T-cell (primary cell): Measurements from ENCODE around the gene TMEM248. TPM values are rescaled to one million over a fixed set of nuclear protein-coding genes. Genes with fewer than 3 reads are reported as not detected.

Experiments used
- ATAC-seq, 4 experiments: fragments of 200-7000 bp in 3 of 4; fragments of 150-1000 bp in 1 of 4; cut with Tn5 transposase; replicated peaks in 1 of 4; 1 replicate in 3 of 4; 2 replicates in 1 of 4; pipeline ENCODE4 v1.10.0; 2021; ENCODE audit warnings: moderate library complexity in 3 of 4, mild to moderate bottlenecking in 2 of 4, moderate number of reproducible peaks in 1 of 4
- CTCF ChIA-PET, 2 donors: fragments of 300-600 bp; sonication (Branson Sonifier 250); formaldehyde crosslinking; loops; one replicate each; lab custom pipeline; 2022; ENCODE audit warnings: antibody characterized with exemption in 2 of 2; lab: Charles Lee
- POLR2A ChIA-PET, 2 donors: fragments of 300-600 bp; sonication (Branson Sonifier 250); formaldehyde crosslinking; loops; one replicate each; lab custom pipeline; 2022; ENCODE audit warnings: antibody characterized with exemption in 2 of 2; lab: Charles Lee
- DNase-seq, 35 experiments: peaks; one replicate each; pipeline versions ENCODE4 v3.0.0 to v3.0.0-alpha.2; 2013 to 2023
- H3K27ac ChIP-seq: one replicate; pipeline ENCODE4 v1.5.1; 2013; ENCODE audit warnings: low read length
- H3K27me3 ChIP-seq, 2 experiments: replicated peaks in 1 of 2; 1 replicate in 1 of 2; 2 replicates in 1 of 2; pipeline versions ENCODE4 v1.6.1 to v1.7.0; 2013; ENCODE audit warnings: low read length in 1 of 2, mixed read lengths in 1 of 2; ENCODE audit not compliant: control insufficient read depth in 2 of 2, insufficient read depth in 2 of 2; ENCODE audit errors: extremely low read depth in 1 of 2
- H3K36me3 ChIP-seq, 2 donors: 1 replicate in 1 of 2; 2 replicates in 1 of 2; pipeline versions ENCODE4 v1.6.1 to v1.7.0; 2013; ENCODE audit warnings: low read length in 1 of 2; ENCODE audit not compliant: control insufficient read depth in 2 of 2, insufficient read depth in 1 of 2; ENCODE audit errors: extremely low read depth in 1 of 2
- H3K4me1 ChIP-seq, 2 experiments: 1 replicate in 1 of 2; 2 replicates in 1 of 2; pipeline versions ENCODE4 v1.6.1 to v1.7.0; 2013; ENCODE audit warnings: low read length in 2 of 2, mixed read lengths in 1 of 2; ENCODE audit not compliant: insufficient read depth in 2 of 2, control insufficient read depth in 1 of 2; ENCODE audit errors: extremely low read depth in 1 of 2
- H3K4me3 ChIP-seq, 2 donors: 1 replicate in 1 of 2; 2 replicates in 1 of 2; pipeline versions ENCODE4 v1.5.1 to v1.7.0; 2013; ENCODE audit warnings: mild to moderate bottlenecking in 2 of 2, low read length in 1 of 2, moderate library complexity in 1 of 2; ENCODE audit not compliant: control insufficient read depth in 1 of 2; ENCODE audit errors: extremely low read depth in 1 of 2
- H3K9me3 ChIP-seq: 2 replicates; pipeline ENCODE4 v1.7.0; 2013
- H3K27ac Mint-ChIP-seq, 2 donors: one replicate each; pipeline ENCODE4 v1.8.0; 2020 to 2021; ENCODE audit warnings: mild to moderate bottlenecking in 2 of 2, mixed read lengths in 2 of 2
- H3K27me3 Mint-ChIP-seq, 2 donors: one replicate each; pipeline ENCODE4 v1.8.0; 2021 to 2022; ENCODE audit warnings: mixed read lengths in 2 of 2
- H3K36me3 Mint-ChIP-seq: one replicate; pipeline ENCODE4 v1.8.0; 2021; ENCODE audit warnings: mixed read lengths
- H3K4me1 Mint-ChIP-seq, 3 donors: one replicate each; pipeline ENCODE4 v1.8.0; 2020 to 2022; ENCODE audit warnings: mixed read lengths in 3 of 3, mild to moderate bottlenecking in 1 of 3
- H3K4me3 Mint-ChIP-seq, 3 donors: one replicate each; pipeline ENCODE4 v1.8.0; 2020 to 2022; ENCODE audit warnings: mild to moderate bottlenecking in 3 of 3, mixed read lengths in 3 of 3, moderate library complexity in 3 of 3
- H3K9me3 Mint-ChIP-seq, 3 donors: one replicate each; pipeline ENCODE4 v1.8.0; 2020 to 2022; ENCODE audit warnings: mixed read lengths in 3 of 3
- WGBS: methylation state at CpG from one replicate; pipeline ENCODE4 v1.1.5; 2013; ENCODE audit warnings: missing lambda C conversion rate; ENCODE audit not compliant: insufficient coverage; 5-methylcytosine and 5-hydroxymethylcytosine counted together
- total RNA-seq, 35 experiments: library from RNA in 6 of 35; stranded (reverse) in 6 of 35; fragments of 120-200 nt in 1 of 35; gene quantifications; one replicate each; pipeline versions ENCODE4 v1.2.1 to v1.2.4 and lab custom pipeline; 2013 to 2026

Gene TMEM248
- total RNA-seq, 5 donors from 2014 or later (not counting 1 experiment from before 2014, with no cell fraction given): 79.0 to 97.6 (median 91.9) TPM

GRCh38 chr7:66930341-66930740, 9.3 kb downstream of the TMEM248 start:
- Mint-ChIP-seq H3K27ac (peak overlapping the region in 1 of 2 donors; percentile 34), H3K4me3 (peak overlapping the region in 1 of 3 donors; percentile 37), H3K27me3 (no peaks in the 10 kb centered on the region), H3K4me1 (peaks cover 83 to 85% (median 85%) of the 10 kb centered on the region in 3 donors), H3K9me3 (no peaks in the 10 kb centered on the region), H3K36me3 (peaks cover 31% of the 10 kb centered on the region)
- Histone ChIP-seq H3K9me3 (no peaks in the 10 kb centered on the region), H3K27me3 (no peaks in the 10 kb centered on the region), H3K4me3 (no peak overlapping the region), H3K27ac (no peak overlapping the region), H3K4me1 (peaks cover 2 to 48% of the 10 kb centered on the region in 2 experiments), H3K36me3 (peaks cover 0 to 16% of the 10 kb centered on the region in 2 donors)
- WGBS: 82% methylated on average over 5 of the region's 5 CpGs
- ATAC-seq: peak in 1 of 4 experiments; percentile 49
- ChIA-PET CTCF (no interaction called here), POLR2A (interaction anchor here (0.6 kb wide), 3 partner anchors 19 to 873 kb away, joined by 3 to 5 read pairs (median 3); no protein-coding TSS in a partner anchor)
- no peak for DNase-seq

- 81% methylated on average over 4 of the region's 4 CpGs for WGBS
- H3K36me3 Mint-ChIP-seq: peaks cover 36% of the 10 kb centered on the region
- no peaks in the 10 kb centered on the region for H3K27me3 Mint-ChIP-seq
Observed at GRCh38 chr7:66933469-66933868, 12.4 kb downstream of the TMEM248 start.

GRCh38 chr7:66937940-66938339, 16.9 kb downstream of the TMEM248 start:
- ChIA-PET CTCF (no interaction called here), POLR2A (no interaction called here)
- H3K36me3 Mint-ChIP-seq: peaks cover 32% of the 10 kb centered on the region
- Histone ChIP-seq H3K27ac (no peak overlapping the region), H3K4me1 (peaks cover 0 to 8% of the 10 kb centered on the region in 2 experiments), H3K27me3 (no peaks in the 10 kb centered on the region), H3K36me3 (peaks cover 2 to 25% of the 10 kb centered on the region in 2 donors), H3K9me3 (no peaks in the 10 kb centered on the region), H3K4me3 (peak overlapping the region in 1 of 2 donors; percentile 5)
- H3K9me3 Mint-ChIP-seq: no peaks in the 10 kb centered on the region
- 100% methylated on average over 2 of the region's 4 CpGs for WGBS
- H3K4me1 Mint-ChIP-seq: peaks cover 60 to 68% (median 63%) of the 10 kb centered on the region in 3 donors
- no peak overlapping the region for H3K4me3 Mint-ChIP-seq
- ATAC-seq (no peak), DNase-seq (no peak)
- no peaks in the 10 kb centered on the region for H3K27me3 Mint-ChIP-seq
- H3K27ac Mint-ChIP-seq: no peak overlapping the region

More at GRCh38 chr7:66933469-66933868, 12.4 kb downstream of the TMEM248 start:
- peaks cover 2 to 9% of the 10 kb centered on the region in 2 donors for H3K36me3 ChIP-seq
- H3K4me1 ChIP-seq: peaks cover 2 to 41% of the 10 kb centered on the region in 2 experiments
- H3K27ac Mint-ChIP-seq: no peak overlapping the region
- H3K4me3 Mint-ChIP-seq: peak overlapping the region in 2 of 3 donors; percentile 39 to 53
- no peaks in the 10 kb centered on the region for H3K9me3 ChIP-seq
- H3K9me3 Mint-ChIP-seq: no peaks in the 10 kb centered on the region
- no peaks in the 10 kb centered on the region for H3K27me3 ChIP-seq
- no peak for DNase-seq
- H3K27ac ChIP-seq: no peak overlapping the region
- no peak for ATAC-seq
- H3K4me1 Mint-ChIP-seq: peaks cover 84 to 88% (median 85%) of the 10 kb centered on the region in 3 donors
- ChIA-PET POLR2A (interaction anchor here in 1 of 2 donors (0.6 kb wide), 1 partner anchor 289 kb away, joined by 3 read pairs; no protein-coding TSS in a partner anchor), CTCF (no interaction called here)
- no peak overlapping the region for H3K4me3 ChIP-seq

GRCh38 chr7:66939325-66939724, 18.3 kb downstream of the TMEM248 start:
- ATAC-seq (no peak), DNase-seq (no peak)
- Mint-ChIP-seq H3K36me3 (peaks cover 35% of the 10 kb centered on the region), H3K4me3 (no peak overlapping the region), H3K4me1 (peaks cover 48 to 57% (median 51%) of the 10 kb centered on the region in 3 donors), H3K9me3 (no peaks in the 10 kb centered on the region), H3K27me3 (no peaks in the 10 kb centered on the region), H3K27ac (peak overlapping the region in 1 of 2 donors; percentile 35)
- Histone ChIP-seq H3K9me3 (no peaks in the 10 kb centered on the region), H3K27ac (no peak overlapping the region), H3K4me1 (peaks cover 0 to 5% of the 10 kb centered on the region in 2 experiments), H3K36me3 (peaks cover 2 to 37% of the 10 kb centered on the region in 2 donors), H3K4me3 (no peak overlapping the region), H3K27me3 (no peaks in the 10 kb centered on the region)
- ChIA-PET POLR2A (no interaction called here), CTCF (no interaction called here)
- WGBS: 100% methylated on average over 3 of the region's 4 CpGs

- no peak for DNase-seq
- Mint-ChIP-seq H3K27me3 (no peaks in the 10 kb centered on the region), H3K9me3 (no peaks in the 10 kb centered on the region), H3K4me1 (peaks cover 0 to under 1% (median 0%) of the 10 kb centered on the region in 3 donors), H3K27ac (no peak overlapping the region), H3K36me3 (peaks cover 48% of the 10 kb centered on the region), H3K4me3 (no peak overlapping the region)
- Histone ChIP-seq H3K27ac (no peak overlapping the region), H3K27me3 (no peaks in the 10 kb centered on the region), H3K4me3 (no peak overlapping the region), H3K4me1 (no peaks in the 10 kb centered on the region), H3K36me3 (peaks cover 16 to 81% of the 10 kb centered on the region in 2 donors), H3K9me3 (no peaks in the 10 kb centered on the region)
- ChIA-PET CTCF (interaction anchor here in 1 of 2 donors (0.7 kb wide), 1 partner anchor 145 kb away, joined by 3 read pairs; no protein-coding TSS in a partner anchor), POLR2A (interaction anchor here in 1 of 2 donors (0.6 to 0.7 kb wide), 2 partner anchors 265 to 308 kb away, joined by 3 to 5 read pairs; no protein-coding TSS in a partner anchor)
- no peak for ATAC-seq
- no CpG with 5 or more reads among the region's 2 CpGs for WGBS
Observed at GRCh38 chr7:66946545-66946944, 25.5 kb downstream of the TMEM248 start.

GRCh38 chr7:66948480-66949109, 27.6 kb downstream of the TMEM248 start:
- 96% methylated on average over 9 of the region's 19 CpGs for WGBS
- ATAC-seq: no peak
- CTCF ChIA-PET: no interaction called here
- no peak overlapping the region for H3K4me3 ChIP-seq
- H3K4me1 ChIP-seq: no peaks in the 10 kb centered on the region
- no peak for DNase-seq
- peaks cover 21 to 84% of the 10 kb centered on the region in 2 donors for H3K36me3 ChIP-seq
- no peak overlapping the region for H3K27ac Mint-ChIP-seq
- no peaks in the 10 kb centered on the region for H3K27me3 ChIP-seq
- no peaks in the 10 kb centered on the region for H3K4me1 Mint-ChIP-seq
- H3K27me3 Mint-ChIP-seq: no peaks in the 10 kb centered on the region
- no peaks in the 10 kb centered on the region for H3K9me3 ChIP-seq
- no peak overlapping the region for H3K4me3 Mint-ChIP-seq
- peaks cover 51% of the 10 kb centered on the region for H3K36me3 Mint-ChIP-seq
- H3K27ac ChIP-seq: no peak overlapping the region
- no peaks in the 10 kb centered on the region for H3K9me3 Mint-ChIP-seq
- POLR2A ChIA-PET: interaction anchor here in 1 of 2 donors (0.6 kb wide), 1 partner anchor 1209 kb away, joined by 4 read pairs; no protein-coding TSS in a partner anchor
